ENCODE measurements around the gene ANKRD55. TPM values are rescaled to one million over a fixed set of nuclear protein-coding genes. Genes with fewer than 3 reads are reported as not detected.
A peak's percentile ranks its signal among the peaks of the same experiment; 100 is the strongest.
"Not testable (repeated sequence)": the region's sequence is repeated elsewhere in the genome, so short reads cannot be mapped to it uniquely, and the experiment has no call there.

The ANKRD55 gene
- total RNA-seq, 2 experiments from 2014 or later = 9.7 to 10.2 TPM

- CTCF ChIA-PET = no interaction called here
- ATAC-seq (ENCODE audit: poor library complexity) (no peak), DNase-seq (no peak)
- no peaks in the 10 kb centered on the region for H3K9me3 Mint-ChIP-seq
- H3K27me3 ChIP-seq (ENCODE audit: control insufficient read depth in 1 of 2, insufficient read depth in 2 of 2, low read length in 2 of 2) = no peaks in the 10 kb centered on the region
- peaks cover 23% of the 10 kb centered on the region for H3K4me1 Mint-ChIP-seq (ENCODE audit: low read depth)
- H3K36me3 ChIP-seq (ENCODE audit: insufficient read depth, low read length) = no peaks in the 10 kb centered on the region
- POLR2A ChIA-PET = no interaction called here
- no peaks in the 10 kb centered on the region for H3K9me3 ChIP-seq (ENCODE audit: control insufficient read depth in 1 of 2, insufficient read depth in 1 of 2, low read length in 2 of 2)
- H3K27ac ChIP-seq (ENCODE audit: low read depth in 1 of 2, low read length in 2 of 2) = no peak overlapping the region
- H3K36me3 Mint-ChIP-seq (ENCODE audit: low read depth) = no peaks in the 10 kb centered on the region
- H3K27me3 Mint-ChIP-seq = no peaks in the 10 kb centered on the region
- H3K4me3 ChIP-seq (ENCODE audit: low read length) = no peak overlapping the region
- no peak overlapping the region for H3K27ac Mint-ChIP-seq
- H3K4me1 ChIP-seq (ENCODE audit: insufficient read depth, low read length) = peaks cover 1% of the 10 kb centered on the region
- no peak for TF ChIP-seq CTCF (IDR thresholded peaks at IDR 0.05)
- no peak overlapping the region for H3K4me3 Mint-ChIP-seq
- intact Hi-C loops (cut with DNase I, micrococcal nuclease) = no loop called here
Observed at GRCh38 chr5:56206126-56206910, 26.8 kb downstream of the ANKRD55 start.

GRCh38 chr5:56203936-56204335 lies 29.2 kb downstream of the ANKRD55 start:
- H3K27me3 Mint-ChIP-seq; DNase-seq; H3K27ac ChIP-seq (ENCODE audit: low read depth in 1 of 2, low read length in 2 of 2); H3K9me3 Mint-ChIP-seq; H3K4me3 Mint-ChIP-seq; POLR2A ChIA-PET; H3K27me3 ChIP-seq (ENCODE audit: control insufficient read depth in 1 of 2, insufficient read depth in 2 of 2, low read length in 2 of 2); H3K36me3 ChIP-seq (ENCODE audit: insufficient read depth, low read length); H3K4me1 ChIP-seq (ENCODE audit: insufficient read depth, low read length); H3K27ac Mint-ChIP-seq; H3K36me3 Mint-ChIP-seq (ENCODE audit: low read depth); CTCF ChIA-PET; H3K4me3 ChIP-seq (ENCODE audit: low read length); ATAC-seq (ENCODE audit: poor library complexity); H3K9me3 ChIP-seq (ENCODE audit: control insufficient read depth in 1 of 2, insufficient read depth in 1 of 2, low read length in 2 of 2): not testable (repeated sequence)
- intact Hi-C loops (cut with DNase I, micrococcal nuclease) = loop anchor here (5.0 kb wide), 3 partner anchors 57 to 633 kb away; no protein-coding TSS in a partner anchor
- H3K4me1 Mint-ChIP-seq (ENCODE audit: low read depth) = peaks cover 34% of the 10 kb centered on the region

- Mint-ChIP-seq H3K4me3 (no peak overlapping the region), H3K36me3 (ENCODE audit: low read depth) (no peaks in the 10 kb centered on the region), H3K27ac (peak overlapping the region; percentile 47), H3K9me3 (no peaks in the 10 kb centered on the region), H3K4me1 (ENCODE audit: low read depth) (peaks cover 34% of the 10 kb centered on the region), H3K27me3 (no peaks in the 10 kb centered on the region)
- TF ChIP-seq CTCF (IDR thresholded peaks at IDR 0.05) = no peak
- no peak for DNase-seq
- intact Hi-C loops (cut with DNase I, micrococcal nuclease) = loop anchor here (5.0 kb wide), 3 partner anchors 55 to 635 kb away; no protein-coding TSS in a partner anchor
- POLR2A ChIA-PET = interaction anchor here (1.2 kb wide), 1 partner anchor 144 kb away, joined by 5 read pairs; no protein-coding TSS in a partner anchor
- no peak for ATAC-seq (ENCODE audit: poor library complexity)
- H3K4me3 ChIP-seq (ENCODE audit: low read length) = no peak overlapping the region
- no peaks in the 10 kb centered on the region for H3K36me3 ChIP-seq (ENCODE audit: insufficient read depth, low read length)
- CTCF ChIA-PET = interaction anchor here (1.5 to 1.6 kb wide), 2 partner anchors 8 to 253 kb away, joined by 3 to 4 read pairs; no protein-coding TSS in a partner anchor
- peaks cover 6% of the 10 kb centered on the region for H3K4me1 ChIP-seq (ENCODE audit: insufficient read depth, low read length)
- no peaks in the 10 kb centered on the region for H3K27me3 ChIP-seq (ENCODE audit: control insufficient read depth in 1 of 2, insufficient read depth in 2 of 2, low read length in 2 of 2)
- no peaks in the 10 kb centered on the region for H3K9me3 ChIP-seq (ENCODE audit: control insufficient read depth in 1 of 2, insufficient read depth in 1 of 2, low read length in 2 of 2)
- H3K27ac ChIP-seq (ENCODE audit: low read depth in 1 of 2, low read length in 2 of 2) = no peak overlapping the region
Observed at GRCh38 chr5:56202483-56202882, 30.6 kb downstream of the ANKRD55 start.

- H3K27ac Mint-ChIP-seq = peak overlapping the region; percentile 2
- H3K36me3 Mint-ChIP-seq (ENCODE audit: low read depth); H3K4me1 ChIP-seq (ENCODE audit: insufficient read depth, low read length); DNase-seq; H3K4me3 ChIP-seq (ENCODE audit: low read length); H3K27me3 ChIP-seq (ENCODE audit: control insufficient read depth in 1 of 2, insufficient read depth in 2 of 2, low read length in 2 of 2); H3K9me3 ChIP-seq (ENCODE audit: control insufficient read depth in 1 of 2, insufficient read depth in 1 of 2, low read length in 2 of 2); H3K4me3 Mint-ChIP-seq; ATAC-seq (ENCODE audit: poor library complexity); H3K27ac ChIP-seq (ENCODE audit: low read depth in 1 of 2, low read length in 2 of 2); H3K36me3 ChIP-seq (ENCODE audit: insufficient read depth, low read length); H3K27me3 Mint-ChIP-seq; H3K9me3 Mint-ChIP-seq: not testable (repeated sequence)
- H3K4me1 Mint-ChIP-seq (ENCODE audit: low read depth) = peaks cover 34% of the 10 kb centered on the region
- intact Hi-C loops (cut with DNase I, micrococcal nuclease) = loop anchor here (1.0 to 5.0 kb wide), 6 partner anchors 55 to 635 kb away; no protein-coding TSS in a partner anchor
- CTCF ChIA-PET = interaction anchor here (0.6 to 3.3 kb wide), 14 partner anchors 8 to 636 kb away, joined by 3 to 22 read pairs (median 4); no protein-coding TSS in a partner anchor
- POLR2A ChIA-PET = interaction anchor here (0.7 to 2.3 kb wide), 8 partner anchors 99 to 224 kb away, joined by 3 to 10 read pairs (median 6); partner anchors contain the start of gene IL6ST
Observed at GRCh38 chr5:56201762-56202261, 31.3 kb downstream of the ANKRD55 start.
